ENCODE measurements around the gene SLC22A16. TPM values are rescaled to one million over a fixed set of nuclear protein-coding genes. Genes with fewer than 3 reads are reported as not detected.
"Not testable (repeated sequence)": the region's sequence is repeated elsewhere in the genome, so short reads cannot be mapped to it uniquely, and the experiment has no call there.

The SLC22A16 gene
- polyA plus RNA-seq, 3 donors, result 0.08 to 0.21 TPM; not detected in 1

DNA sequence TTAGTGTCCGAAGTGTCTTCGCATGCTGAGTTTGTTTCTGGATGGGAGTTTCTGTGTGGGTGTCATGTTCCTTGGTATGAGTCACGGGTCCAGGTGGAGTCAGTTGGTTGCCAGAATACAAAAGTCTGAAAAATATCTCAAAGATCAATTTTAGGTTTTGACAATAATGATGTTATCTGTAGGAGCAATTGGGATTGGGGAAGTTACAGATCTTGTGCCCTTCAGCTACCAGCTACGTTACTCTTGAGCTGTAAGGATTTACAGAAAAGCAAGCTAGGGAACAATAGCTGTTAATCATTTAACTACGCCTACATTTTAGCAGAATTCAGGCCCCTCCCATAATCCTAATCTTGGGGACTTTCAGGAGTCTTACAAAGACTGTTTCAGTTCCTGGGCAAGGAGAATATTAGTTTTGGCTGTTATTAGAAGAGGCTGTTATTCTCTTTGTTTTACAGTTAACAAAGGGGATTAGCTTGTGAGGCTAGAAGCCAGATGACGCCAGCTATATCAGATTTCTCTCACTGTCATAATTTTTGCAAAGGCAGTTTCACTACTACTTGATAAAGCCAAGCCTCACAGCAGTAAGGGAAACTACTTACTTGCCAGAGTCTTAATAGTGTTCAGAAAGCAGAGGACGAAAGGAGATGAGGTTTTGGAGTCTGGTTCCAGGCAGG, 15.4 kb upstream of the SLC22A16 start:
- H3K27ac ChIP-seq (ENCODE audit: low read depth, low read length), result no peak overlapping the region
- 57 to 62% (median 60%) methylated on average over 7 of the region's 7 CpGs for WGBS, 3 donors

DNA sequence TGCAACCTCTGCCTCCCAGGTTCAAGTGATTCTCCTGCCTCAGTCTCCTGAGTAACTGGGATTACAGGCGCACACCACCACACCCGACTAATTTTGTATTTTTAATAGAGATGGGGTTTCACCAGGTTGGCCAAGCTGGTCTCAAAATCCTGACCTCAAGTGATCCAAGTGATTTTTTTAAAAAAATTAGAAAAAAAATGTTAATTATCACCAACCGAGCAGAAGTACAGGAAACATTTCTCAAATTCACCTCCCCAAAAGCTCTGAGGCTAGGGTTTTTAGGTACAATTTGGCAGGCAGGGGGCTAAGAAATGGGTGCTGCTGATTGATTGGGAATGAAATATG, 14.9 kb upstream of the SLC22A16 start:
- H3K27ac ChIP-seq (ENCODE audit: low read depth, low read length), result no peak overlapping the region
- 85 to 91% (median 90%) methylated on average over 3 of the region's 3 CpGs for WGBS, 3 donors

DNA sequence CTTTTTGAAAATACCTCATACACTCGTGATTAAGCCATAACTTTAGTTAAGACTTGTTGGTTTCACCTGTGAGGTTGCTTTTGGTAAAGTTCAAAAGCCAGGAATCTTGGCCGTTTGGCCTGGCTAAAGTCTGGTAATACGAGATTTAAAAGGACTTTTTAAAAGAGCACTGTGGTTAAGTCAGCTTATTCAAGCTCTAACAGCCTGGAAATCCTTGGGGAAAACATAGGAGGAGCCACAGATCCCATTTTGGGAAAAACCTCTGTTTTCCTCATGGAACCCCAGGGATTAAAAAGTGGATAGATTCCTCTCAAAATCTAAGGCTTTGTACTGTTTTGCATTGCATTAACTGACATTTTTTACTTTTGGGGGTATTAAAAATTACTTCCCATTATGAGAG, 13.7 kb upstream of the SLC22A16 start:
- H3K27ac ChIP-seq (ENCODE audit: low read depth, low read length), result no peak overlapping the region
- WGBS, 3 donors, result 45 to 59% (median 55%) methylated on average over 3 of the region's 3 CpGs

DNA sequence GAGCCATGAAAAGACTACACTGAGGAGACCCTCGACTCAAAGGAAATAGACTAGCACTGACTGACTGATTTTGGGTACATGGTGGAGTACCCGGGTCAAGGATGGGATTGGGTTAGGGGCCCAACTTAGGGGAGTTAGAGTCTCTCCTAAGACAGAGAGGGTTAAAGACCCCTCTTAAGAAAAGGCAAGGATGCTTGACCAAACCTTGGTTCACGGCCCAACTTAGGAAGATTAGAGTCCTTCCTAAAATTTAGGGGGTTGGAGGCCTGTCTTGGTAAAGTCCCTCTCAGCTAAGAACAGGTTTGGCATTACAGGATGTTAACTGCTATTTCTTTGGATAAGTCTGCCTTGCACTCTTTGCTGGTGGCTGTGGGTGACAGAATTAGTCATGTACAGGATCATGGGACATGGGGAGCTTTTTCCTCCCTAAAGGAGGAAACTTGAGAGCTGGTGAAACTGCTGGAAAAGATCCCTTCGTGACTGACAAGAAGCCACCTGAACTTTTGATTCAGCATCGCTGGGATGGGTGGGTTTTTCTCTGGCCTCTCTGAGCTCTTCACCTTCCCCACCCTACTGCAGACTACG, 12.3 kb upstream of the SLC22A16 start:
- H3K27ac ChIP-seq (ENCODE audit: low read depth, low read length), result no peak overlapping the region
- WGBS, 3 donors, result 90 to 95% (median 93%) methylated on average over 6 of the region's 6 CpGs

DNA sequence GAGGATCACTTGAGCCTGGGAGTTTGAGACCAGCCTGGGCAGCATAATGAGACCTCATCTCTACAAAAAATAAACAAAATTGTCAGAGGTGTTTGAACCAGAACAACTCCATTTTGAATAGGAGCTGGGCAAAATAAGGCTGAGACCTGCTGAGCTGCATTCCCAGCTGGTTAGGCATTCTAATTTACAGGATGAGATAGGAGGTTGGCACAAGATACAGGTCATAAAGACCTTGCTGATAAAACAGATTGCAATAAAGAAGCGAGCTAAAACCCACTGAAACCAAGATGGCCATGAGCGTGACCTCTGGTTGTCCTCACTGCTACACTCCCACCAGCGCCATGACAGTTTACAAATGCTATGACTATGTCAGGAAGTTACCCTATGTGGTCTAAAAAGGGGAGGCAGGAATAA, 11.6 kb upstream of the SLC22A16 start:
- 76 to 96% (median 78%) methylated on average over 3 of the region's 3 CpGs for WGBS, 3 donors
- H3K27ac ChIP-seq (ENCODE audit: low read depth, low read length), result not testable (repeated sequence)

DNA sequence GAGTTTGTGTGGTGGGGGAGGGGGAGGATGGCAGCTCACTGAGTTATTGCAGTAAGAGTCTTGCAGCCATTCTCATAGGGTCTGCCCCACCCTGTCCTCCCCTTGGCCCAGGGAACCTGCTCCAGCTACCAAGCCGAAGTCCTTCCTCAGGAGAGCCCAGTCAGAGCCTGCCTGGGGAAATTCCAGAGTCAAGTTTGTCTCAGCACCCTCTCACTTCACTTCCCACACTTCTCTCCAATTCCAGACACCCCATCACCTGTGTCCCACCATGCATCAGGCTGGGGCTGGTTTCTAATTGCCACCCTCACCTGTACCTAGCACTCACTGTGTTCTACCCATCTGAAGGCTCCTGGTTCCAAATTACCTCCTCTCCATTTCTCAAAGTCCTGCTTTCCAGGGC, 10.3 kb upstream of the SLC22A16 start:
- no peak overlapping the region for H3K27ac ChIP-seq (ENCODE audit: low read depth, low read length)
- 83 to 93% (median 89%) methylated on average over 1 of the region's 1 CpG for WGBS, 3 donors

DNA sequence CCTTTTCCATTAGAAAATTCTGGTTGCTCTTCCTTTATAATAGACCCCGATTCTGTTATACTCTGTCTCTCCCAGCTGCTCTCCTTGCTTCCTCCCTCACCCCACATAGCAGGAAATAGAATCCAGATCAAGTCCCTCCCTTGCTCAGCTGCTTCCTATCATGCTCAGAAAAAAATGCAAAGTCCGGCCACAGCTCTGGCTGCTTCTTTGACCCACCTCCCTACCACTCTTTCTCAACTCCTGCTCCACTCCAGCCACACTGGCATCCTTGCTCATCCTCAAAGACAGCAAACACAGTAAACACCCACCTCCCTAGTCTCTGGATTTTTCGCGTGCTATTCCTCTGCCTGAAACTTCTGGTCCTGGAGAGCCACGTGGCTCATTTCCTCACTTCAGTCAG, 9.1 kb upstream of the SLC22A16 start:
- WGBS, 3 donors, result 26 to 67% (median 32%) methylated on average over 5 of the region's 5 CpGs
- no peak overlapping the region for H3K27ac ChIP-seq (ENCODE audit: low read depth, low read length)

DNA sequence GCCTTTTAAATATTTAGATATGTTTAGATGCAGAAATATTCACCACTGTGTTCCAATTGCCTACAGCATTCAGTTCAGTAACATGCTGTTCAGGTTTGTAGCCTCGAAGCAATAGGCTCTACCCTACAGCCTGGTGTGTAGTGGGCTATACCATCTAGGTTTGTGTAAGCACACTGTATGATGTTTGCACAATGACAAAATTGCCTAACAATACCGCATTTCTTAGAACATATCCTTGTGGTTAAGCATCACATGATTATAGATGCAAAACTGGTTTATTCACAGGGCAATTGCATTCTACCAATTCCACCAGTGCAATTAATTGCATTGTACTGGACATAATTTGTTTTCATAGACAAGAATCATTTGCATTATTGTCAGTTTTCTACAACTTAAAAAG, 7.9 kb upstream of the SLC22A16 start:
- no peak overlapping the region for H3K27ac ChIP-seq (ENCODE audit: low read depth, low read length)
- WGBS, 3 donors, result 51 to 74% (median 58%) methylated on average over 2 of the region's 2 CpGs

DNA sequence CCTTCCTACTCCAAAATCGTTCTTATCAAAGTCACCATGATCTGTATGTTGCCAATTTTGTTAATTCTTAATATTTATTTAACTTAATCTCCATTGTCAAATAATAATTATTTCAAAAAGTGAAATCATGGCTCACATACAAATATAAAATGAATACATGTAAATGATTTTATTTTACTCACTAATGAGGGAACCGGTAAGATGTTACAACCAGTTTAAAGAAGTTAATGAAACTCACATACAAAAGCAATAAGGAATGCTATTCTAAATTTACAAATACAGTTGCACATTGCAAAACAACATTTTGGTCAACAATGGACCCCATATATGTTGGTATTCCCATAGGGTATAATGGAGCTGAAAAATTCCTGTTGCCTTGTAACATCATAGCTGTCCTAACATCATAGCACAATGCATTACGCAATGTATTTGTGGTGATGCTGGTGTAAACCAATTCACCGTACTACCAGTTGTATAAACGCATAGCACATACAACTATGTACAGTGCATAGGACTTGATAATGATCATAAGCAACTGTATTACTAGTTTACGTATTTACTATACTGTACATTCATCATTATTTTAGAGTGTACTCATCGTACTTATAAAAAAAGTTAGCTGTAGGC, 6.5 kb upstream of the SLC22A16 start:
- no peak overlapping the region for H3K27ac ChIP-seq (ENCODE audit: low read depth, low read length)
- 70 to 91% (median 76%) methylated on average over 7 of the region's 7 CpGs for WGBS, 3 donors

DNA sequence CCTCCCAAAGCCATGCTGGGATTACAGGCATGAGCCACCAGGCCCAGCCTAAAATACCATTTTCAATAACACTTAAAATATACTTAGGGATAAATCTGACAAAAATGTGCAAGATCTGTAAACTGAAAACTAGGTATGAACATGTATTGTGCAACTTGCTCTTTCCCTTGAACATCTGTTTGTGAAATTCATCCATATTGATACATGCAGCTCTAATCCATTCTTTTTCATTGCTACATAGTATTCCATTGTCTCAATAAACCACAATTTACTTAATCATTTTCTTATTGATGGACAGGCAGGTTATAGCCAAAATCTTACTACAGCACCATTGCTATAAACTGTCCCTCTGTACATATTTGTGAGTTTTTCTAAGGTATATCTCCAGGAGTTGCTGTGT, 4.7 kb upstream of the SLC22A16 start:
- H3K27ac ChIP-seq (ENCODE audit: low read depth, low read length), result no peak overlapping the region

DNA sequence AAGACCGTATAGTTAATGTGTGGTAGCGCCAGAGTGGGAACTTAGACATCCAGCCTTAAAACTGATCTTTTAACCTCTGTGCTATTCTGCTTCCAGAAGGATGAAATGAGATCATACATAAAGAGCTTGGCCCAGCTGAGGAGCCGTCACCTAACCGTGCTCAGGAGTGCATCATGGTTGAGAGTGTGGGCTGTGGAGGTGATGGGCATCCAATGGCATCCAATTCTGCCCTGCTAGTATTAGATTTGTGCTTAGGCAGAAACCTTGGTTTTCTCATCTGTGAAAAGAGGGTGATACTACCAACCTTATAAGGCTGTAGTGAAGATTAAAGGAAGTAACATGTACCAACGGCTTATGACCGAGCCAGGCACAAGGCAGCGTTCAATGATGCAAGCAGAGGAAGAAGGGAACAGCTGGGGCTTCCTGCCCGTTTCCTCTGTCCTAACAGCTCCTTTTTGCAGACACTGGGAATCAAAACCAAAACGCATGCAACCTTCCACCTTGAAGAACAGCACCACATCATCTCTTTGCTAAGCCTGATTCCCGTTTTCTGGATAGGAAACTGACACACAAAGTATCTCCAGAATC, 1.3 kb downstream of the SLC22A16 start:
- WGBS, 3 donors, result 41 to 66% (median 44%) methylated on average over 10 of the region's 10 CpGs
- H3K27ac ChIP-seq (ENCODE audit: low read depth, low read length), result no peak overlapping the region

DNA sequence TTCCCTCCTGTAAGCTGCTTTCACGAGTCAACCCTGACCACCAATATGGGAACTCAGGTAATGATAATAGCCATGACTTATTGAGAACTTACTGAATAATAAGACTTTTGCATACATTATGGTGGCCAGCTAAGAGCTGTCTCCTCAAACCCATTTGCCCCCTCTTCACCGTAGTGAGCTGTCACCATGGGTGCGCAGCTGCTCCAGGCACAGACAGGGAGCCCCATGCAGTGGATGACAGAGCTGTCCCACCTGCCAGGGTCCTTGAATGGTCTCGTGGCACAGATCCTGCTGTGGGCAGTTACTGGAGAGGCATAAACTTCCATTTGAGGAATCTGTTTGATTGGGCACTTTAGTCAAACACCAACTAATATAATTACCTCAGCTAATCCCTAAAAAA, 1.9 kb downstream of the SLC22A16 start:
- no peak overlapping the region for H3K27ac ChIP-seq (ENCODE audit: low read depth, low read length)
- 72 to 81% (median 79%) methylated on average over 4 of the region's 4 CpGs for WGBS, 3 donors

DNA sequence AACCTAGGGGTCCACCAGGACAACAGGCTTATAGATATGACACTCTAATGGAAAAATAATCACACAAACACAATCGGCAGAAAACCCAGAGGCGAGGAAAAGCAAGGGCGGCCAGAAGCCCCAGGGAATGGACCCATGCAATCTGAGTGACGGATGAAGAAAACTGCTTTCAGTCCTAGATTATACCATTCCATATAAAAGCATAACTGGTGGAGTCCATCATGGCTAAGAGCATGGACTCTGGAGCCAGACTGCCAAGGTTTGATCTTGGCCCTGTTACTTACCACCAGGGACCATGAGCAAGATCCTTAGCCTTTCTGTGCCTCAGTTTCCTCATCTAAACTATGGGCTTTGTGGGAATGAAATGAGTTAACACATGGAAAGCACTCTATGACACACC, 3.7 kb downstream of the SLC22A16 start:
- WGBS, 3 donors, result 88 to 95% (median 93%) methylated on average over 4 of the region's 4 CpGs
- no peak overlapping the region for H3K27ac ChIP-seq (ENCODE audit: low read depth, low read length)

DNA sequence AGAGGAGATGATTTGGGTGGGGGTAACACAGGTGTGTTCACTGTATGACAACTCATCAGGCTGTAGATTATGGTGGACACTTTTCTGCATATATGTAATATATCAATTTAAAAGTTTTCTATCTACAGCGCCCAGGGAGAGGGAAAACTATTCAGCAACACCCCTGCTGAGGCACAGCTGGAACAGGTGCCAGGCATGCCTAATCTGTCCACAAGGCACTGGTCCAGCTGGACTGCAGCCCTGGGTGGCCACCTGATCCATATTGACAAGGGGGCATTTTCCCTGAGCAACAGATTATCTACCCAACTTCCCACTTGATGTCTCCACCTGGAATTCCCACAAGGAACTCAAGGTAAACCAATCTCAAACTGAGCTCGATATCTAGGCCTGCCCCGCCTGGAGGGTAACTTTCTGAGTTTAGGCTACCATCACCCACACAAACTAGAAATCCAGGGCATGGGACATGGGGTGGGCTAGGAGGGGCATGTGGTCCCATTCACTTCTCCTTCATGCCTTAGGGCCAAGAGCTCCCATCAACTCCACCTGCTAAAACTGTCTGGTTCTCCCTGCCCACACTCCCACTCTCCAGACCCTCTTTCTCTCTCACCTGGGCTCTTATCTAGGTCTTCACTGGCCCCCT, 4.6 kb downstream of the SLC22A16 start:
- 65 to 92% (median 85%) methylated on average over 3 of the region's 3 CpGs for WGBS, 3 donors
- H3K27ac ChIP-seq (ENCODE audit: low read depth, low read length), result no peak overlapping the region

DNA sequence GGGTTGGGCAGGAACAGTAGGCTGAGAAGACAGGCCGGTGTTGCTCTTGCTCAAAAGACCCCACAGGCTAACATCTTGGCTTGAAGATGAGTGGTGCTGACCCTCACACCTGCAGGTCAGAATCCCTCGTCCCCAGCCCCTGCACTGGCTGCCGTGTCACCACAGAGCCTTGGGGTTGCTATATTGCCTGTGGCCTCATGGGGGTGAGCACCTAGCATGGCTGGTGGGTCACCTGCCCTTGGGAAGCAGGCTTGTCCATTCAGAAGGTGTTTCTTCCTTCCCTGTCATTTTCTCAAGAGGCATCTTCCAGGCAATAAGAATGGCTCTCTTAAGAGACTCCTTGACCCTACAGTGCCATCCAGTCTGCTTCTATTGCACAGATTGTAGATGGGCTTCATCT, 7.7 kb downstream of the SLC22A16 start:
- no peak overlapping the region for H3K27ac ChIP-seq (ENCODE audit: low read depth, low read length)
- WGBS, 3 donors, result 78 to 86% (median 78%) methylated on average over 3 of the region's 3 CpGs

DNA sequence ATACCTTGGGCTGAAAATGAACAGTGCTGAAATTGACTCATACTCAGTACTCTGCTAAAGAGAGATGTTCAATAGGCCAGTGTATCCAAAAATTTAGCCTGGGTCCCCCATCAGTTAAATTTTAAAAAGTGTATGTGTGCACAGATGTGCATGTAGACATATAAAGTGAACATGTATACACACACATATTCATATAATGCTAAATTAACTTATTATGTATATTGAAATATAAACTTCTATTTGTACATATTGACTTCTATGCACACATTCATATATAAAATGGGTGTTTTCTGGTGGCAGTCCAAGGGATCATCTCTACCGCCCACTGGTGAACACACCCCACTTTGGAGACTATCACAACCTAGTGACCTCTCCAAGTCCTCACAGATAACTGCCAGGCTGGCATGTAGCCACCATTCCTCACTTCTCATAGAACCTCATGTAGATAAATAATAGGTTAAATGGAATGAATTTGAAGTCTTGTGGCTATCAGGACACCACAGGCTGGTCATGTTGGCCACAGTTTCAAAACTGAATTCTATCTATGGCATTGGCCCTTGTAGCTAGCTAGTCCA, 8.8 kb downstream of the SLC22A16 start:
- no peak overlapping the region for H3K27ac ChIP-seq (ENCODE audit: low read depth, low read length)
- WGBS, 3 donors, result 84 to 91% (median 86%) methylated on average over 1 of the region's 1 CpG

DNA sequence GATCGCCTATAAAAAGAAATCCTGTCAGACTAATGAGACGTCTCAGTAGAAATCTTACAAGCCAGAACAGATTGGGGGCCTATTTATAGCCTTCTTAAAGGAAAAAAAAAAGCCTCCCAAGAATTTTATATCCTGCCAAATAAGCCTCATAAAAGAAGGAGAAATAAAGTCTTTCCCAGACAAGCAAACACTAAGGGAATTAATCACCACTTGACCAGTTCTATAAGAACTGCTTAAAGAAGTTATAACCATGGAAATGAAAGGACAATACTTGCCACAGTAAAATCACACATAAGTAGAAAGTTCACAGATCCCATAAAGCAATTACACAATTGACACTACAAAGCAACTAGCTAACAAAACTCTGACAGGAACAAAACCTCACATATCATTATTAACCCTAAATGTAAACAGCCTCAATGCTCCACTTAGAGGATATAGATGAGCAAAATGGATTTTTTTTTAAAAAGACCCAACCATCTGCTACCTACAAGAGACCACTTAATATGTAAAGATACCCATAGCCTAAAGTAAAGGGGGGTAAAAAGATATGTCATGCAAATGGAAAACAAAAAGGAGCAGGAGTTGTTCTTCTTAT, 13.4 kb downstream of the SLC22A16 start:
- no peak overlapping the region for H3K27ac ChIP-seq (ENCODE audit: low read depth, low read length)
- WGBS, 3 donors, result 77 to 91% (median 81%) methylated on average over 2 of the region's 2 CpGs

DNA sequence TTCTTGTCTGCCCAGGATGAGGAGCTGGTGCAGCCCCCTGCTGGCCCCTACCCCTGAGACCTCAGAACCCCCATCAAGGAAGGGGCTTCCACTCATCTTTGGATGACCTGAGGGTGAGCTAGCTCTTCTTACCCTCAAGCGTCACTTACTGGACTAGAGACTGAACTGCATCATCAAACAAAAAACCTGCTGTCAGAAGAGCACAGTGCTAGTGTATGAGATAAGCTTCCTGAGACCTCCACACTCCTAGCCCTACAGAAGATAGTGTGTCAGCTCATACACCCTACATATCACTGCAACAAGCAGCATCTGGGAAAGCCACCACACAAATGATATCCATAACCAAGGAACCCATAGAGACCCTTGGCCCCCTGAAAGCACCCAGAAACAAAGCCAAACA, 15.0 kb downstream of the SLC22A16 start:
- WGBS, 3 donors, result 91 to 100% (median 95%) methylated on average over 1 of the region's 1 CpG
- no peak overlapping the region for H3K27ac ChIP-seq (ENCODE audit: low read depth, low read length)

DNA sequence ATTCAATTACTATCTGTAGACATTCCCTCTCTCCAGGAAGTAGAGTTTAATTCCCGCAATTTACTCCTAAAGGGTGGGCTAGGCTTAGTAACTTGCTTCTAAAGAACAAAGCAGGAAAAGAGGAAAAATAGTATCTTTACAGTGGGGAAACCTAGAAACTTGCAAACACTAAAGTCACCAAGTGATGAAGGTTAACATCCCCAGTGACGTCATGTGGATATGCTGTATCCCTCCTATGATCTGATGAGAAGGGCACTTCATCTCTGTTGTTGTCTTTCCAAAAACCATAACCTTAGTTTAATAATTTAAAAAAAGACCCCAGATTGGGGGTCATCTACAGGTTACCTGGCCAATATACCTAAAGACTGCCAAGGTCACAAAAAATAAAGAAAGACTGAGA, 17.3 kb downstream of the SLC22A16 start:
- 84 to 95% (median 87%) methylated on average over 2 of the region's 2 CpGs for WGBS, 3 donors
- no peak overlapping the region for H3K27ac ChIP-seq (ENCODE audit: low read depth, low read length)
